Inflammatory macrophage treated with lipopolysaccharide for 4 hours (primary cell): ENCODE measurements around the gene LIG1.
"Not testable (repeated sequence)": the region's sequence is repeated elsewhere in the genome, so short reads cannot be mapped to it uniquely, and the experiment has no call there.

ENCODE experiments used
- DNase-seq: peaks from one replicate; pipeline ENCODE4 v3.0.0-alpha.2; 2020

The LIG1 gene

DNA sequence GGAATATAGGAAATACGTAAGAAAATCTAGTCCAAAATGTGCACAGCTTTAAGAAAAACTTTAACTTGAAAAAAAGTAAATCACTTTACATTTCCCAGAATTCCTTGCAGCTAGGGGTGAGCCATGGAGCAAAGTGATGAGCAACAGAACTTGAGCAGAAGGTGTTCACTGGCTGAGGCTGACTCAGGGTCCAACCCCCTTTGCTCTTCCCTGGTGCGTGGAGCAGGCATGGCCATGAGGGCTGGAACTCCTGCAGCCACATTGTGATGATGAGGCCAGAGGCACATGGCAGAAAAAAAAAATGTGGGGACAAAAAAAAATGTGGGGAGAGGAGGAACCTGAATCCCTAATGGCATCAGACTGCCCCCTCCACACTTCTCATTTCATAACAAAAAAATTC lies 49.6 kb downstream of the LIG1 start:
- no peak for DNase-seq

GRCh38 chr19:48118131-48118517 lies 52.0 kb downstream of the LIG1 start:
- DNase-seq: peak; percentile 78

GRCh38 chr19:48117515-48118130 lies 52.5 kb downstream of the LIG1 start:
- peak; percentile 74 for DNase-seq

DNA sequence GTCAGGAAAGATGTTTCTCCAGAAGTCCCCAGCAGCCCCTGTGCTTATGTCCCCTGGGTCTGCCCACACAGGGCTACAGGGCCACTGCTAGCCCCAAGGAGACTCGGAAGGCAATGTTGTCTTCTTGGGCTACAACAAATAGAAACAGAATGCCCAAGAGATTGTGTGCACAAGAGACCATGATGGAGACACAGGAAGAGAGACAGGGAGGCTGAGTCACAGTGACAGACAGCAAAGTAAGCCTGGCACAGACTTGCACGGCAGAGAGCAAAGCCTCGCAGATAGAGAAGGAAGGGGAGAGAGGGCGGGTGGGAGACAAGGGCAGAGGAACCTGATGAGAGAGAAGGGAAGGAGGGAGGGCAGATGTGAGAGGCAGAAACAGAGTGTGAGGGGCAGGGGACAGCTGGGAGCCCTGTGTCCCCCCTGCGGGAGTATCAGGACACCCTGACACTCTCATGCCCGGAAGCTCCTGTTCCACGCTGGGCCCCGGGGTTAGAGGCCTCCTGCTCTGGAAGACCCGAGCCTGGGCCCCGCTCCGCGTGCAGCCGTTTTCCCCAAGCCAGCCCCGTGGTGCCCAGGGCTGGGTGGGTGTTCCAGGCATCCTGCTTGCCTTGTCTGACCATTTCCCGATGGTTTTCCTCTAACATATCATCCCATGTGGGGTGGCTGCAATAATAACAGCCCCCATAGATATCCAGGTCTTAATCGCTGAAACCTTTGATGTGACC lies 56.8 kb downstream of the LIG1 start:
- DNase-seq: peak; percentile 35

GRCh38 chr19:48111280-48111679 lies 58.9 kb downstream of the LIG1 start:
- no peak for DNase-seq

DNA sequence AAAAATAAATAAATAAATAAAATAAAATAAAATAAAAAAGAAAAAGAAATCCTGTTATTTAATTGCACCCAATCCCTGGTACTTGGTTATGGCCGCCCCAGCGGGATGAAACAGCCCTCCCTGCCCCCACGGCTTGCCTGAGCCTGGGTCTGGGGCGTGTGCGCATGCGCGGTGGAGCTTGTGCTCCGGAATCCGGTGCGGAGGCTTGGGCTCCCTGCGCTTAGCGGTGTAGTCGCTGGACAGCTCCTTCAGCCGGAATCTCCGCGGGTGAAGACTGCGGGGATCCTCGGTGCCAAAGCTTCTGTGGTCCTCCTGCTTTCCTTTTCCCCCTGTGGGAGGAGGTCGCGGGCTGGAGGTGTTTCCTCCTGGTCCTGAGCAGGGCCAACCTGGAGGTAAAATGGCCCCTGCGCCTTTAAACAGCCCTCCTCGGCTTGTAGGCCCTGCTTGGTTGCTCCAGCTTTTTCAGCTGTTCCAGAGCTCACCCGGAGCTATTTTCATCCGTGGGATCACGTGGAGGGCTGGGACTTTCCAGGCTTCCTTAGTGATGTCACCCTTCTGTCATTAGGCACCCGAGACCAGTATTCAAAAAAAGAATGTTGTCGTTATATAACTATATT lies 59.7 kb downstream of the LIG1 start, which contains the start of gene PLA2G4C:
TSS of gene PLA2G4C (minus strand) at position 468 of the 617 bp plus-strand sequence. CDS start 4,288 bp downstream, outside the sequence.
- DNase-seq: peak; percentile 96

DNA sequence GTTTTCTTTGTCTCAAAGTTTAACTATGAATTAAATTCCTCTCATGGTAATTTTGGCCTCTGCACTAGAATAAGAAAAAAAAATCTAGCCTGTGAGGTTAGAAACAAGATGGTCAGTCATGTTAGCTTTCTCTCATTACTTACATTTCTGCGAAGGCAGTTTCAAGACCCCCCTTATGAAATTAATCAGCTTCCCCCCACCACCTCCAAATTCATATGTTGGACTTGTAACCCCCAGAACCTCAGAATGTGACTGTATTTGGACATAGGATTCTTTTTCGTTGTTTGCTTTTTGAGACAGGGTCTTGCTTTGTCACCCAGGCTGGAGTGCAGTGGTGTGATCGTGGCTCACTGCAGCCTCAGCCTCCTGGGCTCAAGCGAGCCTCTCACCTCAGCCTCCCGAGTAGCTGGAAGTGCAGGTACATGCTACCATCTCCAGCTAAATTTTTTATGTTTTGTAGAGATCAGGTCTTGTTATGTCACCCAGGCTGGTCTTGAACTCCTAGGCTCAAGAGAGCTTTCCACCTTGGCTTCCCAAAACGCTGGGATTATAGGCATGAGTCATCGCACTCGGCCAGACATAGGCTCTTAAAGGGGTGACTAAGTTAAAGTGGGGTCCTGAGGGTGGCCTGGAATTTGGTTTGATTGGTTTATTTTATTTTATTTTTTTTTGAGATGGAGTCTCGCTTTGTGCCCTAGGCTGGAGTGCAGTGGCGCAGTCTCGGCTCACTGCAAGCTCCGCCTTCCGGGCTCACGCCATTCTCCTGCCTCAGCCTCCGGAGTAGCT lies 61.0 kb downstream of the LIG1 start:
- DNase-seq: no peak

DNA sequence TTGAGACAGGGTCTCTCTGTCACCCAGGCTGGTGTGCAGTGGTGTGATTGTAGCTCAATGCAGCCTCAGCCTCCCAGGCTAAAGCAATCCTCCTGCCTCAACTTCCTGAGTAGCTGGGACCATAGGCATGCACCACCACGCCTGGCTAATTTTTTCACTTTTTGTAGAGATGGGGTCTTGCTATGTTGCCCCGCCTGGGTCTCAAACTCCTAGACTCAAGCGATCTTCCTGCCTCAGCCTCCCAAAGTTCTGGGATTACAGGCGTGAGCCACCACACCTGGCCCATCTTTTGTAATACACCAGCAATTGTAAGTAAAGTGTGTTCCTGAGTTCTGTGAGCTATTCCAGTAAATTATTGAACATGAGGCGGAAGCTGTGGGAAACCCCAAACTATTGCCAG lies 66.2 kb downstream of the LIG1 start:
- no peak for DNase-seq

DNA sequence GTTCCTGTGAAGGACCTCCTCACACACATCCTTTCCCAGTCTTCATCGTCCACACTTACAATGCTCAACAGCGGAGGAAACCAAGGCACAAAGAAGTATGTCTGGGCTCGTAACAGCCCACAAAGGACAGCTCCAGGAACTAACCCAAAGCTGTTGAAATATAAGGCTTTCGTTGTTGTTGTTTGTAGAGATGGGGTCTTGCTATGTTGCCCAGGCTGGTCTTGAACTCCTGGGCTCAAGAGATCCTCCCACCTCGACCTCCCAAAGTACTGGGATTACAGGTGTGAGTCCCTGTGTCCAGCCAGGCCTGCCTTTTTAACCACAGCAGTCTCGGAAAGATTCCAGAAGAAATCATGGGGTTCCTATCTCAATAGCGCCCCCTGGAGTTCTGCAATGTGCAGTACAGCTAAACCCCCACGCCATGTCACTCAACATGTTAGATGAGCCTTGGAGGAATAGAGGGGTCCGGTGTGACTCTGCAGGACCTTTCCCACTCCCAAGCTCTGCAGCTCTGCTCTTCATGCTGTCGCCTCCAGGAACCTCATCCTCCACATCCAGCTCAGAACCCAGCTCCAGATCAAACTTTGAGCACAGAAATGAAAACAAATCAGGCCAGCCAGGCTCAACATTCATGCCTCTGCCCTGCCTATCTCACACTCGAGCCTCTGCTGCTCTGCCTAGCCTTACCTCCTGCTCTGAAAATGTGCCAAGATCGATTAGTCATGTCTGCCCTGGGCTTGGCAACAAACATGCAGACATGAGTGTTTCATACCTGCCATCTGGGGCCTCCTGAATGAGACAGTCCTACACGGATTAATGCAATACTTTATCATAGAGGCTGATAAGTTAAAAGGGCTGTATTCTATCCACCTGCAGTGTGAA lies 67.0 kb downstream of the LIG1 start:
- DNase-seq: peak; percentile 17

DNA sequence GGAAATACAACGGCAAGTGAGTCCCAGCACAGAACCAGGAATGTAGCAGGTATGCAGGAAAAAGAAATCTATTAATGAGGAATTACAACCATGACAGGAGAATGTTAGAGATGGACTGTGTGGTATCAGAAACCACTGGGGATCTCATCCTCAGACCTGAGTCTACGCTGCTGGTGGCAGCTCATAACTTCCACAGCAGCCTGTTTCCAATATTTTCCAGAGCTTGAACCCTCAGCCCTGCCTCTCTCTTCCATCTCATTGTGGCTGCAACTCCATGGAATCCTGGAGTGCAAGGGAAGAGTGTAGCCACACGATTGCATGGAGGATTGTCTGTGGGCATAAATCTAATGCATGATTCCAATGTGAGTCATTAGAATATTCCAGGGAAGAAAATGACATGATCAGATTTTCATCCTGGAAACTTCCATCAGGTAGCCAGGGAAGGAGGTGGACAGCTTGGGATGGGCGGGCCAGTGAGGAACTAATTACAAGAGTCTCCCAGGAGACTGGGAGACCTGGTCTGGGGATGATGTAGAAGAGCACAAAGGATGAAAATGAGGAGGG lies 74.5 kb downstream of the LIG1 start:
- DNase-seq: no peak

DNA sequence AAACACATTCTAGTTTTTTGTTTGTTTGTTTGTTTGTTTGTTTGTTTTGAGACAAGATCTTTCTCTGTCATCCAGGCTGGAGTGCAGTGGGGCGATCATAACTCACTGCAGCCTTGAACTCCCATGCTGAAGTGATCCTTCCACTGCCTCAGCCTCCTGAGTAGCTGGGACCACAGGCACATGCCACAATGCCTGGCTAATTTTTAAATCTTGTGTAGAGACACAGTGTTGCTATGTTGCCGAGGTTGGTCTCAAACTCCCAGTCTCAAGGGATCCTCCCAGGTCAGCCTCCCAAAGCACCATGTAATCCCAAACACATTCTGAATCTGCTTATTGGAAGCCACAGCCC lies 75.3 kb downstream of the LIG1 start:
- no peak for DNase-seq

DNA sequence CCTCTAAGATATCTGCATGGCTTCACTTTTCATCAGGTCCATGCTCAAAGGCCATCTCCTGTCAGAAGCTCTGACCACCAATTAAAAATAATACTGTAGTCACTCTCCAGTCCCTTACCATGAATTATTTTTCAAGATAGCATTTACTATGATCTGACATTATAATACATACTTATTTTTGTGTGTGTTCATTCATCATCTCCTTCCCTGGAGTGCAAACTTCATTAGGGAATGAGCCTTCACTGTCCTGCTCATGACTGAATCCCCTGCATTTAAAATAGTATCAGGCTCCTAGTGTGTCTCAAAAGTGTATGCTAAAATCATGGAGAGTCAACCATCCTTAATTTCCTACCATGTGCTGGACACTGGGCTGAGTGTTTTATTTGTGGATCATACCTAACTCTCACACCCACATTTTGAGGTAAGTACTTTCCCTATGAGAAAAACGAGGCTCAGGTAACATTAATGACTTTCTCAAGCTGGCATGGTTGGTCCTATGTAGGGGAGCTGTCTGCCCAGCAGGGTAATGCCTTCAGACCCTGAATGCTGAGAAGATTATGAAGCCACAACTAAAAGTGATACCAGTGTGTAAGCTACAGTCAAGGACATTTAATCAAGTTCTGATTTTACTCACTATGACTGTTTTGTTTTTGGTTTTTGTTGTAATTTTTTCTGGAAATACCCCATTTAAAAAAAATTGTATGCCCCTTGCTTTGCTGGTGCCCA lies 75.9 kb downstream of the LIG1 start:
- no peak for DNase-seq

DNA sequence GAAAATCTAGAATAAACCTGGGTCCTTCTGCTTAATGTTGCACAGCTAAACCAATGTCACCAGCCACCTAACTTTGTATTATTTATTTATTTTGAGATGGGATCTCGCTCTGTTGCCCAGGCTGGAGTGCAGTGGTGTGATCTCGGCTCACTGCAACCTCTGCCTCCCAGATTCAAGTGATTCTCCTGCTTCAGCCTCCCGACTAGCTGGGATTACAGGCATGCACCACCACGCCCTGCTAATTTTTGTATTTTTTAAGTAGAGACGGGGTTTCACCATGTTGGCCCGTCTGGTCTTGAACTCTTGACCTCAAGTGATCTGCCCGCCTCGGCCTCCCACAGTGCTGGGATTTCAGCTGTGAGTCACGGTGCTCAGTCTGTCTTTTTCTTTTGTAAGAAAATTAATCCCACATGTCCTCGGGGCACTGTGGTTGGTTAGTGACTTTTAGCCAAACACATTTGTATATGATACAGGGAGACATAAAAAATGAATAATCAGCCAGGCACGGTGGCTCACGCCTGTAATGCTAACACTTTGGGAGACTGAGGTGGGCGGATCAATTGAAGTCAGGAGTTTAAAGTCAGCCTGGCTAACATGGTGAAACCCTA lies 78.9 kb downstream of the LIG1 start:
- DNase-seq: not testable (repeated sequence)

DNA sequence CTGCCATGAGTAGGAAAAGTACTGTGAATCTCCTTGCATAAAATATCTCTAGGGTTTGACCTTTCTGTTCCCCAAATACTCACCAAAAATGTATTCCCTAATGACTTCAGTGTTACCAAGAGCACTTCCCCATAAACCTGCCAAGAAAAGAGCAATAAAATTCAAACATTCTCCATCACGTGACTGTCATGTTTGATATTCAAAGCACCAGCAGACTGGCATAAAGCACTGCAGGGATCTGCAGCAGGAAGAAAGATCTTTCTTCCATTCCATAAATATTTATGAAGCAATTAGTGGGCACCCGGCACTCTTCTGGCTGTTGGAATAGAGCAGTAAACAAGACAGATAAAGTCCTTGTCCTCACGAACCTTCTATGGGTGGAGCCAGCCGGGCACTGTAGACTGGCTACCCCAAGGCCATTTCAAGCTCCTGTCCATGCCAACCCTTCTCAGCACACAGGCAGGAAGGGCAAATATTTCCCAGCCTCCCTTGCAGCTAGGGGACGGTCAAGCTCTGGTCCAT lies 79.8 kb downstream of the LIG1 start:
- no peak for DNase-seq

- DNase-seq: not testable (repeated sequence)
Measured at GRCh38 chr19:48088991-48089390, 81.2 kb downstream of the LIG1 start.

DNA sequence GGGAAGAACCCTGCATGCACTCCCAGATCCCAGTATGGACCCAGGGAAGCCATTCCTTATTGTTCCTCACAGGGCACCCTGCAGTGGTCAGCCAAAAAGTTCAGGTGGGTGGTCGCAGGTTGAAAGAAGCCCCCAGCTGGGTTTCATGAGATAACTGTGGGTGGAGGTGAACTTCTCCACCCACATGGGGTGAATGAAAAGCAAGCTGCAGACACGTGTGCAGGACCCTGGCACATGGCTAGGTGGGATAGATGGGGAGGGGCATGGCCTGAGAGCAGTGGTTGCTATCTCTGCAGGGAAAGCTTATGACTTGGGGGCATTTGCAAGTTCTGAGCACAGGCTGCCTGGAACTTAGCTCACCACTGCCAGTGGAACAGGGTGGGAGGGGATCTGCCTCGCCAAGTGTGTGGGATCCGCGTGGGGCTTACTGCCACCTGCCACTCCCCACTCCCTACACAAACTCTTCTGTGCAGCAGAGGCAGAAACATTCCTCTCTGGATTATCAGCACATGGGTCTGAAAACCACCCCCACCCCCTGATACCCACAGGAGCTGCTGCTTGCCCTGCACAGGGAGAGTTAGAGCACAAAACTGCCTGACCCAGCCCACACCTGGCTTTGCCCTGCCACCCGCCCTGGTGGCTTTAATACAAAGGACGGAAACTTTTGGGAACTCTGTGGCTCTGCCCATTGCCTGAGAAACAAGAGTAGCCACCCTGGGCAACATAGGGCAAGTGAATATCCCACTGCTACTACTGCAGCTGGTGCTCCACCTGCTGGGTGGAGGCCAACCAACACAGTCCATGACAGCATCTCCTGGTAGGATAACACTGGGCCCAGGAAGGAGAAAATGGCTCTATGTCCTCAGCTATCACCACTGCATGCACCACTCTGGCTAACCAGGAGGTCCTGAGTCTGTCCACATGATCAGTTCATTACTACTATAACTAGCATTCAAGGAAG lies 84.0 kb downstream of the LIG1 start:
- DNase-seq: no peak

GRCh38 chr19:48085076-48085475 lies 85.1 kb downstream of the LIG1 start:
- no peak for DNase-seq

- DNase-seq: no peak
Measured at GRCh38 chr19:48081106-48081505, 89.0 kb downstream of the LIG1 start.

DNA sequence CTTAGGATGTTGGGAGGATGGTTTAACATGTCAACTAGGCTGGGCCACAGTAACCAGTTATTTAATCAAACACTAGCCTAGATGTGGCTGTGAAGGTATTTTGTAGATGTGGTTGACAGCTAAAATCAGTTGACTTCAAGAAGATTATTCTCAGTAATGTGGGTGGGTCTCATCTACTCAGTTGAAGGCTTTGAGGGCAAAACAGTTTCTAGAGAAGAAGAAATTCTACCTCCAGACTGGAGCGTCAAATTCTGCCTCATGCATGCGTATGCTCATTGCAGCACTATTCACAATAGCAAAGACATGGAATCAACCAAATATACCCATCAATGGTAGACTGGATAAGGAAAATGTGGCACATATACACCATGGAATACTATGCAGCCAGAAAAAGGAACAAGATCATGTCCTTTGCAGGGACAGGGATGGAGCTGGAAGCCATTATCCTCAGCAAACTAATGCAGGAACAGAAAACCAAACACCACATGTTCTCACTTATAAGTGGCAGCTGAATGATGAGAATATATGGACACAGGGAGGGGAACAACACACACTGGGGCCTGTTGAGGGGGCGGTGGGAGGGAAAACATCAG lies 99.9 kb downstream of the LIG1 start:
- not testable (repeated sequence) for DNase-seq
